Left lung (tissue), 10 donors: ENCODE results near the gene MYO18A. TPM values are rescaled to one million over a fixed set of nuclear protein-coding genes. Genes with fewer than 3 reads are reported as not detected.

ENCODE experiments used
- ATAC-seq: fragments of 200-7000 bp; cut with Tn5 transposase; one replicate; pipeline ENCODE4 v1.9.1; 2020; ENCODE audit warnings: moderate library complexity
- DNase-seq, 4 donors: peaks; one replicate each; pipeline ENCODE4 v3.0.0-alpha.2; 2013 to 2020
- H3K27ac ChIP-seq, 2 donors: fragments of 200-600 bp; sonication (generic) in 1 of 2; one replicate each; pipeline versions ENCODE4 v1.5.0 to v1.8.0; 2020 to 2021
- H3K27me3 ChIP-seq, 2 donors: fragments of 200-600 bp; sonication (generic) in 1 of 2; one replicate each; pipeline versions ENCODE4 v1.5.0 to v1.8.0; 2020 to 2021
- H3K36me3 ChIP-seq, 2 donors: fragments of 200-600 bp; sonication (generic) in 1 of 2; one replicate each; pipeline versions ENCODE4 v1.5.0 to v1.8.0; 2020 to 2021
- H3K4me1 ChIP-seq, 2 donors: fragments of 200-600 bp; one replicate each; pipeline ENCODE4 v1.8.0; 2021
- H3K4me3 ChIP-seq, 2 donors: fragments of 200-600 bp; sonication (generic) in 1 of 2; one replicate each; pipeline versions ENCODE4 v1.5.0 to v1.8.0; 2020 to 2021; ENCODE audit warnings: mild to moderate bottlenecking in 1 of 2
- H3K9me3 ChIP-seq, 2 donors: fragments of 200-600 bp; sonication (generic) in 1 of 2; one replicate each; pipeline versions ENCODE4 v1.5.0 to v1.8.0; 2020 to 2021
- intact Hi-C, 2 donors: fragments of 100-400 bp; cut with DNase I; formaldehyde crosslinking; loops; one replicate each; pipeline versions ENCODE4 v1.11.2 to v1.14.2; 2022
- polyA plus RNA-seq, 6 donors: library from polyadenylated mRNA; unstranded; fragments of 120-200 nt; gene quantifications; one replicate each; pipeline ENCODE4 v1.2.1, GENCODE V29; 2013; ENCODE audit not compliant: insufficient read length in 6 of 6
- total RNA-seq, 2 donors: library from RNA; stranded (reverse); fragmentation: NEBNext Ultra II Directional; extraction: Animal tissue kit (Norgen Biotek cat#: 25700); gene quantifications; one replicate each; pipeline ENCODE4 v1.2.1, GENCODE V29; 2021
- TF ChIP-seq, protein P1 (sequence below), 2 donors: fragments of 200-600 bp; sonication (generic) in 1 of 2; IDR thresholded peaks; one replicate each; pipeline versions ENCODE4 v1.5.0 to v1.8.0; 2021; ENCODE audit warnings: antibody characterized with exemption in 2 of 2
- donor health status: DM: no; HTN: yes; CAD: no.
- donor health status: DM: no; HTN: no; CAD: no.

Gene MYO18A
- total and polyA plus RNA-seq, 8 donors, result 37.0 to 58.3 (median 40.4) TPM

DNA sequence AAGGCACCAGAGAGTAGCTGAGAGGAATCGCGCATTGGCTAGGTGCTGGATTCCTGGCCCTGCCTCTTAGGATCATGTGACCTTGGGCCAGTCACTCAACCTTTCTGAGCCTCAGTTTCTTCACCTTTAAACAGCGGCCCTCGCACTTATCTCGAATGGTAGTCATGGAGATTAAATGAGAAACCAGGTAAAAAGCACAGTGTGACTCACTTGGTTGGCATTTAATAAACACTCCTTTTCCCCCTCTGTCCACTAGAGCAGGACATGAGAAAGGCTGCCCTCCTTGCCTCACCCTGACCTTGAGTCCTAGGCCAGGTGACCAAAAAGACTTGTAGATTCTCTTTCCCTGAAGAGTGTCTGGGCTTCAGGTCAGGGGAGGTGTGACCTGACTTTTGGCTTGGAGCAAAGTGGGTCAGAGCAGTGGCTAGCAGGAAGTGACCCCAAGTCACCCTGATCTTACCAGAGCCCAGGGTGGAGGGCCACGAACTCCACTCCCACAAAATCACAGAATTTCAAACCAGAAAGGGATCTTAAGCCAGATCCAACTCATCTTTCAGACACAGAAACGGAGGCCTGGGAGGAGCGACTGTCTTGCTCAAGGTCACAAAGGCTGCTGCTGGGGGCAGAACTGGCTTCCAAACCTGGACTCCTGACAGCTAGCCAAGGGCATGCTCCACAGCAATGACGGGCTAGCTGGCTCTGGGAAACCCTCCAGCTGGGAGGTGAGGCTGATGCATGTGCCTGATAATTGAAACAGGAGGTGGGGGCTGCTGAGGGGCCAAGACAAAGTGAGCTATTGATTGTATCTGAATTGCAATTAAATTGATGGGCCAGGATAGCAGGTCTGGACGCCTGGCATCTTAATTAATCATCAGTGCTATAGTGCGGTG, 72.0 kb downstream of the MYO18A start:
- Histone ChIP-seq H3K4me1 (peaks cover 4 to 35% of the 10 kb centered on the region in 2 donors), H3K27me3 (no peaks in the 10 kb centered on the region), H3K36me3 (peaks cover 0 to 91% of the 10 kb centered on the region in 2 donors), H3K27ac (peak overlapping the region; percentile 59 to 65), H3K9me3 (no peaks in the 10 kb centered on the region), H3K4me3 (no peak overlapping the region)
- TF ChIP-seq, protein P1, sequence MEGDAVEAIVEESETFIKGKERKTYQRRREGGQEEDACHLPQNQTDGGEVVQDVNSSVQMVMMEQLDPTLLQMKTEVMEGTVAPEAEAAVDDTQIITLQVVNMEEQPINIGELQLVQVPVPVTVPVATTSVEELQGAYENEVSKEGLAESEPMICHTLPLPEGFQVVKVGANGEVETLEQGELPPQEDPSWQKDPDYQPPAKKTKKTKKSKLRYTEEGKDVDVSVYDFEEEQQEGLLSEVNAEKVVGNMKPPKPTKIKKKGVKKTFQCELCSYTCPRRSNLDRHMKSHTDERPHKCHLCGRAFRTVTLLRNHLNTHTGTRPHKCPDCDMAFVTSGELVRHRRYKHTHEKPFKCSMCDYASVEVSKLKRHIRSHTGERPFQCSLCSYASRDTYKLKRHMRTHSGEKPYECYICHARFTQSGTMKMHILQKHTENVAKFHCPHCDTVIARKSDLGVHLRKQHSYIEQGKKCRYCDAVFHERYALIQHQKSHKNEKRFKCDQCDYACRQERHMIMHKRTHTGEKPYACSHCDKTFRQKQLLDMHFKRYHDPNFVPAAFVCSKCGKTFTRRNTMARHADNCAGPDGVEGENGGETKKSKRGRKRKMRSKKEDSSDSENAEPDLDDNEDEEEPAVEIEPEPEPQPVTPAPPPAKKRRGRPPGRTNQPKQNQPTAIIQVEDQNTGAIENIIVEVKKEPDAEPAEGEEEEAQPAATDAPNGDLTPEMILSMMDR (IDR thresholded peaks at IDR 0.05), result no peak
- DNase-seq (peak in 1 of 4 donors; percentile 65), ATAC-seq (peak; percentile 85)
- intact Hi-C loops, result no loop called here

DNA sequence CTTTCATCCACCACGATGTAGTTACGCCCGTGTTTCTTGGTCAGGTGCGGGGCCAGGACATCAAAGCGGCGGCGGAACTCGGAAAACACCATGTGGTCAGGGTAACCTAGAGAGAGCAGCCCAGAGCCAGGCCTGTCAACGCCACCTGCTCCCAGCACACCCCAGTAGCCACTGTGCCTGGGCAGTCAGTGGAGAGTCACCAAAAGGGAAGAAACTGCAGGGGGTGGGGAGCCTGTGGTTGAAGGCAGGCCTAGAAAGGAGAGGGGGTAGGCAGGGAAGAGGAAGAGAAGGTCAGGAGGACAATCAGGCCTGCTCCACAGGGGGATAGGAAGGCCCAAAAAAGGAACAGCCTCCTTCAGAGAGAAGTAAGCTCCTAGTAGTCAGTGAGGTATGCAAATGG, 73.1 kb downstream of the MYO18A start:
- H3K9me3 ChIP-seq, result no peaks in the 10 kb centered on the region
- no peak overlapping the region for H3K4me3 ChIP-seq
- intact Hi-C loops, result no loop called here
- H3K36me3 ChIP-seq, result peaks cover 0 to 93% of the 10 kb centered on the region in 2 donors
- TF ChIP-seq, protein P1 (IDR thresholded peaks at IDR 0.05), result no peak
- DNase-seq, result peak in 1 of 4 donors; percentile 50
- ATAC-seq, result peak; percentile 5
- no peaks in the 10 kb centered on the region for H3K27me3 ChIP-seq
- peaks cover 4 to 28% of the 10 kb centered on the region in 2 donors for H3K4me1 ChIP-seq
- H3K27ac ChIP-seq, result peak overlapping the region; percentile 44 to 65

DNA sequence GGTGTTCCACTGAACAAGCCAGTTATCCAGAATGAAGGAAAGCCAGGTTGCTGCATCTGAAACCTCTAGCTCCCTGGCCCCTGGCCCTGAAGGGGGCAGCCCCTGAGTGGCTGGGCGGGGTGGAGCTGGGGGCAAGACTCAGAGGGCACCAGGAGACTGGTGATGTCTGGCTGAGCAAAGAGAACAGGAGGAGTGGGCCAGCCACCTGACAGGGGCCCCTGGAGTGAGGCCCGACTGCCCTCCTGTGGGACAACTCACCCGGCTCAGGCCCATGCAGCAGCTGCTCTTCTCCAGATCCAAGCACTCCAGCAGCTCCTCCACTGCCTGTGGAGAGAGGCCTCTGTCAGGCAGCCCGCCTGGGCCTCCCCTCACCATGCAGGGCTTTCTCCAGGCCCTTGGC, 76.9 kb downstream of the MYO18A start:
- TF ChIP-seq, protein P1 (IDR thresholded peaks at IDR 0.05), result no peak
- H3K27ac ChIP-seq, result no peak overlapping the region
- DNase-seq (no peak), ATAC-seq (no peak)
- H3K9me3 ChIP-seq, result no peaks in the 10 kb centered on the region
- no peaks in the 10 kb centered on the region for H3K27me3 ChIP-seq
- H3K4me1 ChIP-seq, result peaks cover 3 to 15% of the 10 kb centered on the region in 2 donors
- intact Hi-C loops, result no loop called here
- no peak overlapping the region for H3K4me3 ChIP-seq
- peaks cover 0 to 96% of the 10 kb centered on the region in 2 donors for H3K36me3 ChIP-seq

DNA sequence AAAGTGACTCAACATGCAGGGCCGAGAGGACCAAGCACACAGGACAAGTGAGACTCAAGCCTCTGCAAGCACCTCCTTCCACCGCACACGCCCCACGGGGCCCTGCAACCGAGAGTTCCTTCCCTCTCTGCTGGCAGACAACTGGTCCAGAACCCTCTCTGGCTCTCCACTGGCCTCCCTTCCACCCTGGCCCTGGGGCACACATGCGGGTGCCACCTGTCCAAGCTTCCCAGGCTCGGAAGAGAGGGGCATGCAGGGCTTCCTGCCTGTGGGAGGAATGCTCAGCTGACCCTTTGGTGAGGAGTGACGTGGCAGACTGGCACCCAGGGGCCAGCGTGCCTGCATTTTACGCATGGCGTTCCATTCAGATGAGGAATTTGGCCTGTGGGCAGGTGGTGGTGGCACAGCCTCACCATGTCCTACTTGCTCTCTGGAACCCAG, 77.4 kb downstream of the MYO18A start:
- peaks cover 0 to 96% of the 10 kb centered on the region in 2 donors for H3K36me3 ChIP-seq

DNA sequence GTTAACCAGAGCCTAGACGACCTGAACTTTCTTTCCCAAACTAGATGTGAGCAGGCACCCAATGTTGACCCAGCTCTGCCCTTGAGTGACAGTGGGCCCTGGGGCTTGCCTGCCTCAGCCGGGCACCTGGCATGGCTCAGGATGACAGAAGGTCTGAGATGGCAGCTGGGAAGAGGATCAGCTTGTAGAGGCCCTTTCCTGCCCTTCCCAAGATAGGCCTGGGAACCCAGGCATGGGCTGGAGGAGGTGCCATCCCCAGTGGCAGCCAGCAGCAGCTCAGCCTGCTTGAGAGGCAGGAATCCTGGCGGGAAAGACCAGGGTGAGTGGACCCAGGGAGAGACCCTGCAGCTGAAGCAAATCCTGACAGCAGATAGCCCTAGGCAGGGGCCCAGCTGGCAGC, 78.2 kb downstream of the MYO18A start:
- Histone ChIP-seq H3K4me3 (no peak overlapping the region), H3K27ac (no peak overlapping the region), H3K9me3 (no peaks in the 10 kb centered on the region), H3K27me3 (no peaks in the 10 kb centered on the region), H3K36me3 (peaks cover 0 to 100% of the 10 kb centered on the region in 2 donors), H3K4me1 (peaks cover 0 to 5% of the 10 kb centered on the region in 2 donors)
- TF ChIP-seq, protein P1 (IDR thresholded peaks at IDR 0.05), result no peak
- intact Hi-C loops, result no loop called here
- DNase-seq (no peak), ATAC-seq (no peak)

More for the DNA sequence above, 77.4 kb downstream of the MYO18A start:
- TF ChIP-seq, protein P1 (IDR thresholded peaks at IDR 0.05), result no peak
- ATAC-seq, result no peak
- no peak overlapping the region for H3K4me3 ChIP-seq
- H3K27me3 ChIP-seq, result no peaks in the 10 kb centered on the region
- no peak for DNase-seq
- intact Hi-C loops, result no loop called here
- H3K27ac ChIP-seq, result no peak overlapping the region
- peaks cover 0 to 9% of the 10 kb centered on the region in 2 donors for H3K4me1 ChIP-seq
- no peaks in the 10 kb centered on the region for H3K9me3 ChIP-seq
